H1 (cell line): ENCODE results near the gene MMP20. TPM values are rescaled to one million over a fixed set of nuclear protein-coding genes. Genes with fewer than 3 reads are reported as not detected.

ENCODE experiments used
- CTCF ChIA-PET: fragments of 300-600 bp; sonication (Branson Sonifier 250); formaldehyde crosslinking; loops from one replicate; lab custom pipeline; 2021; ENCODE audit not compliant: partially characterized antibody; lab: Charles Lee
- POLR2A ChIA-PET: fragments of 300-600 bp; sonication (Branson Sonifier 250); formaldehyde crosslinking; loops from one replicate; lab custom pipeline; 2021; ENCODE audit warnings: inconsistent platforms; ENCODE audit not compliant: partially characterized antibody; lab: Charles Lee
- DNase-seq, 2 experiments: peaks; one replicate each; pipeline versions ENCODE4 v3.0.0 to v3.0.0-alpha.2; 2010 to 2022; ENCODE audit warnings: low spot score in 2 of 2, low read depth in 1 of 2, mixed read lengths in 1 of 2
- FAIRE-seq: peaks from 2 replicates; lab custom pipeline; 2011; peaks lifted over from hg19 to GRCh38; lab: Jason Lieb, UNC
- H2AFZ ChIP-seq: 2 replicates; pipeline ENCODE4 v1.8.1; 2012; ENCODE audit warnings: low read length, inconsistent platforms
- H2AK5ac ChIP-seq: 2 replicates; pipeline ENCODE4 v1.6.1; 2013; ENCODE audit warnings: low read depth, low read length
- H2BK120ac ChIP-seq: replicated peaks from 2 replicates; pipeline ENCODE3; 2013; ENCODE audit warnings: low read depth, low read length, inconsistent platforms
- H2BK12ac ChIP-seq: 2 replicates; pipeline ENCODE4 v1.6.1; 2013; ENCODE audit warnings: low read depth, low read length
- H2BK15ac ChIP-seq: 2 replicates; pipeline ENCODE4 v1.6.1; 2013; ENCODE audit warnings: low read length
- H2BK20ac ChIP-seq: 2 replicates; pipeline ENCODE4 v1.6.1; 2013; ENCODE audit warnings: low read length
- H2BK5ac ChIP-seq: 2 replicates; pipeline ENCODE4 v1.6.1; 2013; ENCODE audit warnings: low read depth, low read length
- H3K14ac ChIP-seq: 2 replicates; pipeline ENCODE4 v1.6.1; 2013; ENCODE audit warnings: inconsistent platforms; ENCODE audit not compliant: insufficient read length
- H3K18ac ChIP-seq: 2 replicates; pipeline ENCODE4 v1.6.1; 2013; ENCODE audit warnings: low read length; ENCODE audit errors: extremely low read depth
- H3K23ac ChIP-seq: 2 replicates; pipeline ENCODE4 v1.6.1; 2013; ENCODE audit warnings: inconsistent platforms; ENCODE audit not compliant: insufficient read length
- H3K23me2 ChIP-seq: 2 replicates; pipeline ENCODE4 v1.6.1; 2013; ENCODE audit warnings: low read depth, low read length
- H3K27ac ChIP-seq: 2 replicates; pipeline ENCODE4 v1.6.1; 2011; ENCODE audit warnings: low read depth, low read length, inconsistent platforms
- H3K27me3 ChIP-seq, 4 experiments: replicated peaks in 1 of 4; 1 replicate in 1 of 4; 2 replicates in 3 of 4; pipeline versions ENCODE4 v1.6.1 to v1.8.1; 2011 to 2013; ENCODE audit warnings: low read length in 3 of 4, mild to moderate bottlenecking in 3 of 4, inconsistent platforms in 2 of 4, mixed read lengths in 2 of 4, moderate library complexity in 1 of 4; ENCODE audit not compliant: control insufficient read depth in 3 of 4, insufficient read depth in 3 of 4; ENCODE audit errors: extremely low read depth in 1 of 4
- H3K36me3 ChIP-seq, 4 experiments: 2 replicates each; pipeline versions ENCODE4 v1.6.1 to v1.8.1; 2011 to 2013; ENCODE audit warnings: mild to moderate bottlenecking in 4 of 4, low read length in 3 of 4, moderate library complexity in 2 of 4, control low read depth in 1 of 4, inconsistent platforms in 1 of 4; ENCODE audit not compliant: insufficient read depth in 4 of 4, control insufficient read depth in 2 of 4
- H3K4ac ChIP-seq: replicated peaks from 2 replicates; pipeline ENCODE3; 2013; ENCODE audit warnings: low read length, low read depth, mixed read lengths, inconsistent platforms; ENCODE audit not compliant: insufficient read length
- H3K4me1 ChIP-seq, 4 experiments: replicated peaks in 1 of 4; 1 replicate in 1 of 4; 2 replicates in 3 of 4; pipeline versions ENCODE4 v1.6.1 to v1.8.1; 2011 to 2013; ENCODE audit warnings: low read length in 3 of 4, inconsistent platforms in 2 of 4, mixed read lengths in 1 of 4; ENCODE audit not compliant: insufficient read depth in 4 of 4, control insufficient read depth in 3 of 4
- H3K4me2 ChIP-seq, 2 experiments: 2 replicates each; pipeline versions ENCODE4 v1.6.1 to v1.8.1; 2011 to 2013; ENCODE audit warnings: low read depth in 2 of 2, low read length in 2 of 2, control low read depth in 1 of 2, inconsistent platforms in 1 of 2, mild to moderate bottlenecking in 1 of 2; ENCODE audit not compliant: insufficient read depth in 1 of 2
- H3K4me3 ChIP-seq, 4 experiments: fragments of 200-600, 300-600 bp in 1 of 4; sonication (generic), shearing (Covaris generic), sonication (Bioruptor Twin) in 1 of 4; 2 replicates each; pipeline versions ENCODE4 v1.5.1 to v1.8.1; 2011 to 2016; ENCODE audit warnings: low read length in 4 of 4, low read depth in 3 of 4, control low read depth in 2 of 4, inconsistent platforms in 2 of 4, mild to moderate bottlenecking in 2 of 4, mixed read lengths in 1 of 4, moderate library complexity in 1 of 4; ENCODE audit not compliant: insufficient read depth in 2 of 4; ENCODE audit errors: extremely low read depth in 1 of 4
- H3K56ac ChIP-seq: replicated peaks from 2 replicates; pipeline ENCODE3; 2013; ENCODE audit warnings: low read depth, mild to moderate bottlenecking, mixed read lengths, low read length, inconsistent platforms; ENCODE audit not compliant: insufficient read length
- H3K79me1 ChIP-seq: 2 replicates; pipeline ENCODE4 v1.6.1; 2013; ENCODE audit warnings: low read depth, low read length, control low read depth
- H3K79me2 ChIP-seq, 2 experiments: 2 replicates each; pipeline versions ENCODE4 v1.6.1 to v1.8.1; 2012 to 2013; ENCODE audit warnings: low read length in 2 of 2, mild to moderate bottlenecking in 2 of 2, inconsistent platforms in 1 of 2; ENCODE audit not compliant: insufficient read depth in 2 of 2, control insufficient read depth in 1 of 2
- H3K9ac ChIP-seq, 4 experiments: replicated peaks in 1 of 4; 1 replicate in 1 of 4; 2 replicates in 3 of 4; pipeline versions ENCODE4 v1.6.1 to v1.8.1; 2011 to 2013; ENCODE audit warnings: low read depth in 3 of 4, low read length in 3 of 4, control low read depth in 2 of 4, mild to moderate bottlenecking in 2 of 4, moderate library complexity in 2 of 4, inconsistent platforms in 1 of 4; ENCODE audit errors: extremely low read depth in 1 of 4
- H3K9me3 ChIP-seq, 2 experiments: 2 replicates each; pipeline versions ENCODE4 v1.6.1 to v1.8.1; 2012 to 2013; ENCODE audit warnings: mild to moderate bottlenecking in 2 of 2, moderate library complexity in 2 of 2, control low read depth in 1 of 2, inconsistent platforms in 1 of 2, low read depth in 1 of 2, low read length in 1 of 2, mixed read lengths in 1 of 2; ENCODE audit not compliant: insufficient read depth in 2 of 2
- H4K20me1 ChIP-seq, 2 experiments: replicated peaks in 1 of 2; 2 replicates each; pipeline versions ENCODE3 to v1.8.1; 2011 to 2013; ENCODE audit warnings: inconsistent platforms in 2 of 2, low read length in 2 of 2, mild to moderate bottlenecking in 1 of 2; ENCODE audit not compliant: insufficient read depth in 2 of 2, control insufficient read depth in 1 of 2
- H4K5ac ChIP-seq: 2 replicates; pipeline ENCODE4 v1.6.1; 2013; ENCODE audit warnings: low read length, low read depth, mixed read lengths, inconsistent platforms; ENCODE audit not compliant: insufficient read length
- H4K8ac ChIP-seq: 2 replicates; pipeline ENCODE4 v1.8.0; 2013; ENCODE audit warnings: mild to moderate bottlenecking, moderate library complexity, low read length, inconsistent platforms; ENCODE audit not compliant: insufficient read depth; ENCODE audit errors: extremely low read depth
- H4K91ac ChIP-seq: replicated peaks from 2 replicates; pipeline ENCODE3; 2013; ENCODE audit warnings: low read length, mixed read lengths, inconsistent platforms; ENCODE audit not compliant: insufficient read length
- E2F6 ChIP-seq: IDR thresholded peaks from 2 replicates; pipeline ENCODE4 v1.6.1; 2012; ENCODE audit warnings: inconsistent platforms
- GABPA ChIP-seq: IDR thresholded peaks from 2 replicates; pipeline ENCODE4 v1.6.1; 2011; ENCODE audit warnings: mild to moderate bottlenecking, low read length, moderate library complexity, borderline replicate concordance; ENCODE audit not compliant: insufficient read depth
- GTF2F1 ChIP-seq: IDR thresholded peaks from 2 replicates; pipeline ENCODE4 v1.6.1; 2012; ENCODE audit warnings: low read depth, low read length, improper control_type of control experiment, borderline replicate concordance
- JUN ChIP-seq: IDR thresholded peaks from 2 replicates; pipeline ENCODE4 v1.6.1; 2011; ENCODE audit warnings: low read depth, mild to moderate bottlenecking, improper control_type of control experiment, low read length
- NANOG ChIP-seq: IDR thresholded peaks from 2 replicates; pipeline ENCODE4 v1.6.1; 2011; ENCODE audit warnings: low read length, low read depth, mild to moderate bottlenecking, inconsistent platforms; ENCODE audit not compliant: insufficient read depth, poor library complexity, severe bottlenecking
- PHF8 ChIP-seq: fragments of 200-600 bp; sonication (generic); conservative IDR thresholded peaks from 2 replicates; pipeline ENCODE4 v1.7.1; 2012; ENCODE audit warnings: low read depth, mild to moderate bottlenecking, inconsistent platforms, low read length, moderate library complexity
- POU5F1 ChIP-seq: IDR thresholded peaks from 2 replicates; pipeline ENCODE4 v1.6.1; 2011; ENCODE audit warnings: low read depth, mild to moderate bottlenecking, low read length, moderate library complexity
- RBBP5 ChIP-seq: IDR thresholded peaks from 2 replicates; pipeline ENCODE4 v1.7.1; 2012; ENCODE audit warnings: low read depth, mild to moderate bottlenecking, inconsistent platforms, low read length, moderate library complexity, borderline replicate concordance
- SUZ12 ChIP-seq: fragments of 200-600 bp; sonication (generic); IDR thresholded peaks from 2 replicates; pipeline ENCODE4 v1.6.1; 2012; ENCODE audit warnings: mild to moderate bottlenecking, inconsistent platforms, low read length, moderate library complexity, mixed read lengths
- USF2 ChIP-seq: IDR thresholded peaks from 2 replicates; pipeline ENCODE4 v1.6.1; 2011; ENCODE audit warnings: low read length, improper control_type of control experiment
- YY1 ChIP-seq: IDR thresholded peaks from 2 replicates; pipeline ENCODE4 v1.6.1; 2011; ENCODE audit warnings: low read depth, mild to moderate bottlenecking, low read length
- WGBS, 2 experiments: shearing (Covaris generic) in 1 of 2; methylation state at CpG; one replicate each; pipeline versions ENCODE4 v1.1.6 to v1.1.7; 2013 to 2015; ENCODE audit warnings: low lambda C conversion rate in 2 of 2, mixed read lengths in 2 of 2, inconsistent platforms in 1 of 2, low coverage in 1 of 2, missing lambda C conversion rate in 1 of 2; ENCODE audit not compliant: insufficient replicate concordance in 2 of 2, insufficient coverage in 1 of 2, insufficient read length in 1 of 2; ENCODE audit errors: extremely low coverage in 1 of 2, missing lambda C conversion rate in 1 of 2; 5-methylcytosine and 5-hydroxymethylcytosine counted together
- polyA plus RNA-seq, 7 experiments: library from polyadenylated mRNA; depleted of rRNA in 3 of 7; stranded (reverse) in 5 of 7; unstranded in 2 of 7; fragments of >200 nt in 5 of 7; fragments of 200-250 nt in 2 of 7; gene quantifications; 1 replicate in 5 of 7; 2 replicates in 1 of 7; 4 replicates in 1 of 7; pipeline versions ENCODE4 v1.2.1 to v1.2.3, GENCODE V29; 2011 to 2013; ENCODE audit warnings: missing spikeins in 2 of 7, mixed read lengths in 2 of 7
- total RNA-seq: library from RNA; stranded (reverse); fragmentation: NEBNext Ultra II Directional; extraction: Animal tissue kit (Norgen Biotek cat#: 25700); gene quantifications from 2 replicates; pipeline ENCODE4 v1.2.1, GENCODE V29; 2021
- TF ChIP-seq, protein P1 (sequence below): IDR thresholded peaks from 2 replicates; pipeline ENCODE4 v1.6.1; 2012; ENCODE audit warnings: inconsistent platforms

MMP20 gene
- total and polyA plus RNA-seq, 2 of the 8 experiments (the other 6 are each of a cell fraction or from before 2014, with no cell fraction given), result not detected

- no peak overlapping the region for H2BK120ac ChIP-seq
- H3K27me3 ChIP-seq, result no peaks in the 10 kb centered on the region
- H3K56ac ChIP-seq, result no peak overlapping the region
- no peak overlapping the region for H2AK5ac ChIP-seq
- no peak overlapping the region for H3K4me2 ChIP-seq
- H2BK5ac ChIP-seq, result no peak overlapping the region
- H3K4me3 ChIP-seq, result no peak overlapping the region
- H3K14ac ChIP-seq, result no peak overlapping the region
- peaks cover 5% of the 10 kb centered on the region in 2 experiments; a peak in 2 of 4 replicates for H3K9me3 ChIP-seq
- H3K4ac ChIP-seq, result no peak overlapping the region
- no peak overlapping the region for H3K18ac ChIP-seq
- WGBS, 2 experiments, result 85% methylated on average over 2 of the region's 2 CpGs; no CpG with 5 or more reads in 1 of the 2 experiments
- peaks cover 0 to 3% (median 0%) of the 10 kb centered on the region in 4 experiments; a peak in 2 of 8 replicates for H3K36me3 ChIP-seq
- ChIA-PET CTCF (interaction anchor here (0.6 to 1.6 kb wide), 3 partner anchors 9 to 162 kb away, joined by 3 to 8 read pairs (median 4); no protein-coding TSS in a partner anchor), POLR2A (no interaction called here)
- no peaks in the 10 kb centered on the region for H3K79me2 ChIP-seq
- H2AFZ ChIP-seq, result no peak overlapping the region
- no peak overlapping the region for H4K91ac ChIP-seq
- no peaks in the 10 kb centered on the region for H4K20me1 ChIP-seq
- no peak overlapping the region for H2BK12ac ChIP-seq
- H3K27ac ChIP-seq, result no peak overlapping the region
- DNase-seq (no peak), FAIRE-seq (no peak)
- H3K9ac ChIP-seq, result no peak overlapping the region
- no peaks in the 10 kb centered on the region for H3K4me1 ChIP-seq
- H4K5ac ChIP-seq, result no peak overlapping the region
- no peak overlapping the region for H3K23ac ChIP-seq
- no peak overlapping the region for H2BK20ac ChIP-seq
- H3K23me2 ChIP-seq, result no peaks in the 10 kb centered on the region
- no peak overlapping the region for H2BK15ac ChIP-seq
- H3K79me1 ChIP-seq, result no peaks in the 10 kb centered on the region
- H4K8ac ChIP-seq, result no peak overlapping the region
- TF ChIP-seq JUN (no peak), YY1 (no peak), RBBP5 (no peak), USF2 (no peak), GTF2F1 (no peak), E2F6 (no peak), PHF8 (no peak), GABPA (no peak), SUZ12 (no peak), NANOG (no peak), POU5F1 (no peak)
- TF ChIP-seq, protein P1, sequence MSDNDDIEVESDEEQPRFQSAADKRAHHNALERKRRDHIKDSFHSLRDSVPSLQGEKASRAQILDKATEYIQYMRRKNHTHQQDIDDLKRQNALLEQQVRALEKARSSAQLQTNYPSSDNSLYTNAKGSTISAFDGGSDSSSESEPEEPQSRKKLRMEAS, result no peak
These were observed 30.4 kb upstream of the MMP20 start for GRCh38 chr11:102655547-102655946.
